A549 (cell line): ENCODE data around the gene EAF2. TPM values are rescaled to one million over a fixed set of nuclear protein-coding genes. Genes with fewer than 3 reads are reported as not detected.

Experiments
- ATAC-seq, 2 experiments: fragments of 200-7000 bp in 1 of 2; fragments of >200 bp in 1 of 2; cut with Nextera tagmentation in 1 of 2; cut with Tn5 transposase in 1 of 2; 3 replicates each; pipeline versions ENCODE4 v1.8.0 to v1.9.1; 2018 to 2020; ENCODE audit warnings: mild to moderate bottlenecking in 1 of 2, moderate library complexity in 1 of 2
- CTCF ChIA-PET: fragments of 300-600 bp; sonication (Branson Sonifier 250); formaldehyde crosslinking; extraction: SDS; loops from one replicate; lab custom pipeline; 2021; ENCODE audit warnings: antibody characterized with exemption, inconsistent platforms; lab: Yijun Ruan, JAX
- POLR2A ChIA-PET: fragments of 350-600 bp; formaldehyde crosslinking; extraction: SDS; loops from one replicate; lab custom pipeline; 2021; ENCODE audit warnings: antibody characterized with exemption, inconsistent platforms; lab: Yijun Ruan, JAX
- DNase-seq, 2 experiments: peaks; one replicate each; pipeline versions ENCODE4 v3.0.0 to v3.0.0-alpha.2; 2011 to 2016; ENCODE audit warnings: low read depth in 1 of 2, low spot score in 1 of 2
- FAIRE-seq: peaks from 2 replicates; lab custom pipeline; 2011; peaks lifted over from hg19 to GRCh38; lab: Jason Lieb, UNC
- H3K27ac ChIP-seq, 2 experiments: fragments of >200 bp; sonication (Bioruptor Twin); formaldehyde crosslinking; 3 replicates each; pipeline ENCODE4 v1.5.1; 2016 to 2017
- H3K4me1 ChIP-seq: fragments of >200 bp; sonication (Bioruptor Twin); formaldehyde crosslinking; 3 replicates; pipeline ENCODE4 v1.6.1; 2016
- H3K4me2 ChIP-seq: fragments of >200 bp; sonication (Bioruptor Twin); formaldehyde crosslinking; 3 replicates; pipeline ENCODE4 v1.6.1; 2016
- H3K4me3 ChIP-seq: fragments of >200 bp; sonication (Bioruptor Twin); formaldehyde crosslinking; 3 replicates; pipeline ENCODE4 v1.5.1; 2016
- H3K9me3 ChIP-seq: fragments of >200 bp; sonication (Bioruptor Twin); formaldehyde crosslinking; 3 replicates; pipeline ENCODE4 v1.6.1; 2016
- BCL3 ChIP-seq: fragments of >200 bp; sonication (Bioruptor Twin); formaldehyde crosslinking; IDR thresholded peaks from 3 replicates; pipeline ENCODE4 v1.6.1; 2016
- CBX8 ChIP-seq: fragments of 200-600 bp; sonication (generic); IDR thresholded peaks from 2 replicates; pipeline ENCODE4 v1.6.1; 2016
- CHD4 ChIP-seq: fragments of 200-600 bp; sonication (generic); IDR thresholded peaks from 2 replicates; pipeline ENCODE4 v1.6.1; 2016; ENCODE audit warnings: antibody characterized with exemption, mild to moderate bottlenecking, borderline replicate concordance
- CTCF ChIP-seq: fragments of >200 bp; sonication (Bioruptor Twin); formaldehyde crosslinking; IDR thresholded peaks from 3 replicates; pipeline ENCODE4 v1.5.1; 2016
- EHF ChIP-seq: fragments of 250-450 bp; sonication (Bioruptor Pico); IDR thresholded peaks from 2 replicates; pipeline ENCODE4 v1.5.0; 2020; ENCODE audit warnings: mild to moderate bottlenecking
- EP300 ChIP-seq, 2 experiments: fragments of >200 bp; sonication (Bioruptor Twin); formaldehyde crosslinking; IDR thresholded peaks; 2 replicates in 1 of 2; 3 replicates in 1 of 2; pipeline ENCODE4 v1.6.1; 2016 to 2017
- FOSB ChIP-seq: fragments of 250-450 bp; sonication (Bioruptor Pico); IDR thresholded peaks from 2 replicates; pipeline ENCODE4 v1.5.0; 2020; ENCODE audit warnings: mild to moderate bottlenecking, moderate library complexity
- FOSL2 ChIP-seq, 2 experiments: fragments of 450-650 bp in 1 of 2; fragments of >200 bp in 1 of 2; sonication (Bioruptor Twin) in 1 of 2; formaldehyde crosslinking; IDR thresholded peaks; 2 replicates each; pipeline versions ENCODE4 v1.5.0 to v1.6.1; 2016 to 2020; ENCODE audit warnings: mild to moderate bottlenecking in 1 of 2, moderate library complexity in 1 of 2
- FOXS1 ChIP-seq: fragments of 250-450 bp; sonication (Bioruptor Pico); IDR thresholded peaks from 2 replicates; pipeline ENCODE4 v1.5.0; 2020; ENCODE audit warnings: mild to moderate bottlenecking, moderate library complexity
- GATA3 ChIP-seq: IDR thresholded peaks from 2 replicates; pipeline ENCODE4 v1.6.1; 2012; ENCODE audit warnings: borderline replicate concordance
- HDAC2 ChIP-seq: fragments of 200-600 bp; sonication (generic); IDR thresholded peaks from 2 replicates; pipeline ENCODE4 v1.6.1; 2016
- HOXB13 ChIP-seq: fragments of 250-450 bp; sonication (Bioruptor Pico); IDR thresholded peaks from 2 replicates; pipeline ENCODE4 v1.5.0; 2020; ENCODE audit warnings: low read depth, mild to moderate bottlenecking, moderate library complexity
- KDM1A ChIP-seq: fragments of 200-600 bp; sonication (generic); IDR thresholded peaks from 2 replicates; pipeline ENCODE4 v1.6.1; 2016; ENCODE audit warnings: low read depth, mild to moderate bottlenecking
- NFE2L2 ChIP-seq: fragments of 150-350 bp; conservative IDR thresholded peaks from 2 replicates; pipeline ENCODE4 v1.6.1; 2014; ENCODE audit warnings: low read length
- NPAS2 ChIP-seq: fragments of 250-450 bp; sonication (Bioruptor Pico); IDR thresholded peaks from 2 replicates; pipeline ENCODE4 v1.8.0; 2022; ENCODE audit warnings: mild to moderate bottlenecking, moderate library complexity, borderline replicate concordance
- NR3C1 ChIP-seq: fragments of >200 bp; sonication (Bioruptor Twin); formaldehyde crosslinking; IDR thresholded peaks from 3 replicates; pipeline ENCODE4 v1.6.1; 2017
- PBX3 ChIP-seq: IDR thresholded peaks from 2 replicates; pipeline ENCODE4 v1.6.1; 2012
- POLR2AphosphoS2 ChIP-seq: conservative IDR thresholded peaks from 2 replicates; pipeline ENCODE4 v1.6.1; 2012; ENCODE audit warnings: low read length, improper control_type of control experiment, inconsistent platforms
- RFX5 ChIP-seq: fragments of 450-650 bp; IDR thresholded peaks from 2 replicates; pipeline ENCODE4 v1.7.1; 2014; ENCODE audit warnings: antibody characterized with exemption, mild to moderate bottlenecking, moderate library complexity
- RNF2 ChIP-seq: fragments of 200-600 bp; sonication (generic); IDR thresholded peaks from 2 replicates; pipeline ENCODE4 v1.6.1; 2016; ENCODE audit warnings: low read depth, mild to moderate bottlenecking, antibody characterized with exemption, moderate library complexity, borderline replicate concordance
- TP53 ChIP-seq: fragments of 250-450 bp; sonication (Bioruptor Pico); IDR thresholded peaks from 2 replicates; pipeline ENCODE4 v1.5.0; 2021; ENCODE audit warnings: mild to moderate bottlenecking, moderate library complexity
- USF2 ChIP-seq: fragments of 450-650 bp; IDR thresholded peaks from 2 replicates; pipeline ENCODE4 v1.6.1; 2014; ENCODE audit warnings: antibody characterized with exemption
- ZC3H11A ChIP-seq: fragments of 450-650 bp; IDR thresholded peaks from 2 replicates; pipeline ENCODE4 v1.6.1; 2014; ENCODE audit warnings: antibody characterized with exemption, mild to moderate bottlenecking
- ZFP36 ChIP-seq: fragments of 450-650 bp; IDR thresholded peaks from 2 replicates; pipeline ENCODE4 v1.6.1; 2014; ENCODE audit warnings: borderline replicate concordance; ENCODE audit not compliant: partially characterized antibody
- ZNF302 ChIP-seq: fragments of 250-450 bp; sonication (Bioruptor Pico); IDR thresholded peaks from 2 replicates; pipeline ENCODE4 v1.9.0; 2021; ENCODE audit warnings: inconsistent platforms, mild to moderate bottlenecking, moderate library complexity
- WGBS: methylation state at CpG from one replicate; pipeline ENCODE4 v1.1.6; 2017; ENCODE audit errors: missing lambda C conversion rate; 5-methylcytosine and 5-hydroxymethylcytosine counted together
- polyA plus RNA-seq, 4 experiments: library from polyadenylated mRNA; depleted of rRNA in 3 of 4; stranded (reverse); fragments of >200 nt; fragmentation: RNase III in 1 of 4; extraction: RNeasy Plus Mini Kit Qiagen cat#74134 plus additional on column Dnase treatment in 1 of 4; gene quantifications; 2 replicates in 3 of 4; 3 replicates in 1 of 4; pipeline ENCODE4 v1.2.3, GENCODE V29; 2011 to 2017

The EAF2 gene
- polyA plus RNA-seq, 2 of the 4 experiments (the other 2 are of a cell fraction), result 4.3 to 7.4 TPM

GRCh38 chr3:121844892-121845291 lies 9.9 kb downstream of the EAF2 start:
- no peak for TF ChIP-seq USF2
- no peak for TF ChIP-seq TP53 (CRISPR knock-in tag)
- TF ChIP-seq CTCF, result no peak
- no peak for TF ChIP-seq ZC3H11A
- TF ChIP-seq RFX5, result no peak
- no peak for TF ChIP-seq FOSL2 (IDR thresholded peaks at IDR 0.05)
- TF ChIP-seq FOSL2 (CRISPR knock-in tag; IDR thresholded peaks at IDR 0.05), result no peak
- no peak for TF ChIP-seq FOSB
- TF ChIP-seq EP300 (IDR thresholded peaks at IDR 0.05), result no peak
- no peak for TF ChIP-seq ZNF302 (CRISPR knock-in tag)
- TF ChIP-seq NR3C1, result no peak
- TF ChIP-seq NPAS2, result no peak
- no peak for TF ChIP-seq FOXS1
- no peak for TF ChIP-seq RNF2
- TF ChIP-seq NFE2L2, result no peak
- TF ChIP-seq EHF (CRISPR knock-in tag), result no peak
- TF ChIP-seq ZFP36, result no peak
- no peak for TF ChIP-seq PBX3
- no peak for TF ChIP-seq KDM1A
- TF ChIP-seq HOXB13 (CRISPR knock-in tag), result no peak
- ATAC-seq, result no peak
- CTCF ChIA-PET, result no interaction called here
- 87% methylated on average over 7 of the region's 7 CpGs for WGBS
- H3K4me3 ChIP-seq, result no peak overlapping the region
- H3K9me3 ChIP-seq, result no peaks in the 10 kb centered on the region
- no peak overlapping the region for H3K4me2 ChIP-seq
- no peaks in the 10 kb centered on the region for H3K4me1 ChIP-seq
- no peak overlapping the region for H3K27ac ChIP-seq
- POLR2A ChIA-PET, result no interaction called here
- no peak for FAIRE-seq
- DNase-seq, result no peak

- H3K27ac ChIP-seq, result no peak overlapping the region
- no peak for TF ChIP-seq TP53 (CRISPR knock-in tag)
- TF ChIP-seq POLR2AphosphoS2, result no peak
- no peak for TF ChIP-seq BCL3
- TF ChIP-seq CBX8, result no peak
- no peak for TF ChIP-seq CTCF
- no peak for TF ChIP-seq CHD4
- TF ChIP-seq PBX3, result no peak
- no peak for TF ChIP-seq ZFP36
- TF ChIP-seq HDAC2, result no peak
- TF ChIP-seq KDM1A, result no peak
- TF ChIP-seq GATA3, result no peak
- no peak for TF ChIP-seq FOSB
- no peak overlapping the region for H3K4me2 ChIP-seq
- ATAC-seq, result no peak
- POLR2A ChIA-PET, result no interaction called here
- CTCF ChIA-PET, result no interaction called here
- H3K4me3 ChIP-seq, result no peak overlapping the region
- 72% methylated on average over 2 of the region's 2 CpGs for WGBS
- FAIRE-seq, result no peak
- H3K4me1 ChIP-seq, result no peaks in the 10 kb centered on the region
- no peaks in the 10 kb centered on the region for H3K9me3 ChIP-seq
- DNase-seq, result no peak
These were observed 17.2 kb downstream of the EAF2 start for GRCh38 chr3:121852256-121852655.
